ENCODE data around the gene FAM200B.

FAM200B gene

GRCh38 chr4:15711762-15712161 is 30.1 kb downstream of the FAM200B start:
- ATAC-seq (ENCODE audit: insufficient read depth, low read depth), result no peak
- Histone ChIP-seq H2AFZ (ENCODE audit: low read depth, low read length) (no peak overlapping the region), H3K79me2 (ENCODE audit: insufficient read depth, low read length) (no peaks in the 10 kb centered on the region), H3K36me3 (ENCODE audit: insufficient read depth, low read length) (no peaks in the 10 kb centered on the region), H3K9ac (ENCODE audit: low read depth, low read length) (no peak overlapping the region), H3K4me2 (ENCODE audit: insufficient read depth, low read length) (no peak overlapping the region), H3K27me3 (ENCODE audit: insufficient read depth, low read length, poor library complexity) (no peaks in the 10 kb centered on the region), H4K20me1 (ENCODE audit: insufficient read depth, low read length) (no peaks in the 10 kb centered on the region), H3K4me1 (ENCODE audit: insufficient read depth, low read length) (no peaks in the 10 kb centered on the region), H3K9me3 (ENCODE audit: insufficient read depth, low read length, severe bottlenecking) (no peaks in the 10 kb centered on the region), H3K4me3 (ENCODE audit: low read depth in 1 of 2, low read length in 2 of 2) (no peak overlapping the region), H3K27ac (ENCODE audit: low read length) (no peak overlapping the region)
- TF ChIP-seq, protein P1, sequence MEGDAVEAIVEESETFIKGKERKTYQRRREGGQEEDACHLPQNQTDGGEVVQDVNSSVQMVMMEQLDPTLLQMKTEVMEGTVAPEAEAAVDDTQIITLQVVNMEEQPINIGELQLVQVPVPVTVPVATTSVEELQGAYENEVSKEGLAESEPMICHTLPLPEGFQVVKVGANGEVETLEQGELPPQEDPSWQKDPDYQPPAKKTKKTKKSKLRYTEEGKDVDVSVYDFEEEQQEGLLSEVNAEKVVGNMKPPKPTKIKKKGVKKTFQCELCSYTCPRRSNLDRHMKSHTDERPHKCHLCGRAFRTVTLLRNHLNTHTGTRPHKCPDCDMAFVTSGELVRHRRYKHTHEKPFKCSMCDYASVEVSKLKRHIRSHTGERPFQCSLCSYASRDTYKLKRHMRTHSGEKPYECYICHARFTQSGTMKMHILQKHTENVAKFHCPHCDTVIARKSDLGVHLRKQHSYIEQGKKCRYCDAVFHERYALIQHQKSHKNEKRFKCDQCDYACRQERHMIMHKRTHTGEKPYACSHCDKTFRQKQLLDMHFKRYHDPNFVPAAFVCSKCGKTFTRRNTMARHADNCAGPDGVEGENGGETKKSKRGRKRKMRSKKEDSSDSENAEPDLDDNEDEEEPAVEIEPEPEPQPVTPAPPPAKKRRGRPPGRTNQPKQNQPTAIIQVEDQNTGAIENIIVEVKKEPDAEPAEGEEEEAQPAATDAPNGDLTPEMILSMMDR (IDR thresholded peaks at IDR 0.05; ENCODE audit: borderline replicate concordance, extremely low read depth, low read length, poor library complexity, severe bottlenecking), result no peak
- no peak for TF ChIP-seq EZH2 (IDR thresholded peaks at IDR 0.05; ENCODE audit: borderline replicate concordance, low read depth, low read length, severe bottlenecking)
- no peak for DNase-seq

DNA sequence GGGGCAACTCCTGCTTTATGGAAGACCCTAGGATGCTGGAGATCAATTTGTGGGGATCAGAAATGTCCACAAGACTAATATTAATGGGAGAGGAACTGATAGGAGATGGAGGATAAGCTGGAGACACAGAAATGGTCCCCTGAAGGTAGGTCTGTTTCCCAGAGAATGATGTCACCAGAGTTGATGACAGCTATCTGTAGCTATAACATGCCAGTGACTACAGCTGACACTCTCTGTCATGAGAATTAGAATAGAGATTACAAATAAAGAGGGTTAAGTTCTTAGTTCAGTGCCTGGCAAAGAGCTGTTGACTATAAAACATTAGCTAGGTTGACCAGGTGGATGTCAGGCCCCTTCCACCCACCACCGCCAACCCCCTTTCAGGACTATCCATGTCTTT is 30.6 kb downstream of the FAM200B start:
- no peaks in the 10 kb centered on the region for H3K4me1 ChIP-seq (ENCODE audit: insufficient read depth, low read length)
- H3K79me2 ChIP-seq (ENCODE audit: insufficient read depth, low read length), result no peaks in the 10 kb centered on the region
- no peak overlapping the region for H3K27ac ChIP-seq (ENCODE audit: low read length)
- ATAC-seq (ENCODE audit: insufficient read depth, low read depth) (no peak), DNase-seq (no peak)
- no peak overlapping the region for H3K9ac ChIP-seq (ENCODE audit: low read depth, low read length)
- H3K9me3 ChIP-seq (ENCODE audit: insufficient read depth, low read length, severe bottlenecking), result no peaks in the 10 kb centered on the region
- H3K27me3 ChIP-seq (ENCODE audit: insufficient read depth, low read length, poor library complexity), result no peaks in the 10 kb centered on the region
- no peak overlapping the region for H3K4me2 ChIP-seq (ENCODE audit: insufficient read depth, low read length)
- no peak overlapping the region for H3K4me3 ChIP-seq (ENCODE audit: low read depth in 1 of 2, low read length in 2 of 2)
- TF ChIP-seq EZH2 (IDR thresholded peaks at IDR 0.05; ENCODE audit: borderline replicate concordance, low read depth, low read length, severe bottlenecking), result no peak
- TF ChIP-seq, protein P1 (IDR thresholded peaks at IDR 0.05; ENCODE audit: borderline replicate concordance, extremely low read depth, low read length, poor library complexity, severe bottlenecking), result no peak
- no peaks in the 10 kb centered on the region for H3K36me3 ChIP-seq (ENCODE audit: insufficient read depth, low read length)
- H4K20me1 ChIP-seq (ENCODE audit: insufficient read depth, low read length), result no peaks in the 10 kb centered on the region
- no peak overlapping the region for H2AFZ ChIP-seq (ENCODE audit: low read depth, low read length)

DNA sequence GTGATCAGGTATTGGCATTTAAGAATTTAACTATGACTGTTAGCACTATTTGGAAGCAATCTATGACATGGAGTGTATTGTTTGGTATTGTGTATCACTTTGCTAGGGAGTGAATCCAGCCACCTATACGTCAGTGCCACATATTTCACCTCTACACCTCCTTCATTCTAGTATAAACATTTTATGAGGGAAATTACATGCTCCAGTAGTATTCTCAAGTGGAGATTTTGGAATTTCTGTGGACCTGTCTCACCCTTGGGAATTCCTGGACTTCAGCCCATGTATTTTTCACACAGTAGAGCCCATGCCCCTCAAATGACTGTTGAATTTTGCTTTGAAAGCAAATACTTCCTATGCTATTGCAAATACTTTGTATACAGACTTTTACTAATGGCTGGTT is 32.5 kb downstream of the FAM200B start:
- ATAC-seq (ENCODE audit: insufficient read depth, low read depth) (no peak), DNase-seq (no peak)
- Histone ChIP-seq H3K9ac (ENCODE audit: low read depth, low read length) (no peak overlapping the region), H3K79me2 (ENCODE audit: insufficient read depth, low read length) (no peaks in the 10 kb centered on the region), H3K27me3 (ENCODE audit: insufficient read depth, low read length, poor library complexity) (no peaks in the 10 kb centered on the region), H4K20me1 (ENCODE audit: insufficient read depth, low read length) (no peaks in the 10 kb centered on the region), H3K4me1 (ENCODE audit: insufficient read depth, low read length) (no peaks in the 10 kb centered on the region), H3K36me3 (ENCODE audit: insufficient read depth, low read length) (no peaks in the 10 kb centered on the region), H3K27ac (ENCODE audit: low read length) (no peak overlapping the region), H3K9me3 (ENCODE audit: insufficient read depth, low read length, severe bottlenecking) (no peaks in the 10 kb centered on the region), H3K4me3 (ENCODE audit: low read depth in 1 of 2, low read length in 2 of 2) (no peak overlapping the region), H2AFZ (ENCODE audit: low read depth, low read length) (no peak overlapping the region), H3K4me2 (ENCODE audit: insufficient read depth, low read length) (no peak overlapping the region)
- TF ChIP-seq, protein P1 (IDR thresholded peaks at IDR 0.05; ENCODE audit: borderline replicate concordance, extremely low read depth, low read length, poor library complexity, severe bottlenecking), result no peak
- no peak for TF ChIP-seq EZH2 (IDR thresholded peaks at IDR 0.05; ENCODE audit: borderline replicate concordance, low read depth, low read length, severe bottlenecking)
